ENCODE results near the gene RBM23.
A peak's percentile ranks its signal among the peaks of the same experiment; 100 is the strongest.

Gene RBM23

GRCh38 chr14:22847661-22848341 lies 71.1 kb downstream of the RBM23 start:
- TF ChIP-seq ZSCAN16 (tag by site-specific recombination; IDR thresholded peaks at IDR 0.05), result no peak
- TF ChIP-seq WT1 (tag by site-specific recombination; IDR thresholded peaks at IDR 0.05), result no peak
- no peak for TF ChIP-seq FEZF1 (tag by site-specific recombination; IDR thresholded peaks at IDR 0.05)
- no peak for TF ChIP-seq HIC1 (tag by site-specific recombination; IDR thresholded peaks at IDR 0.05)
- TF ChIP-seq ZFP3 (tag by site-specific recombination; IDR thresholded peaks at IDR 0.05; ENCODE audit: low read depth), result no peak
- no peak for TF ChIP-seq ZNF292 (tag by site-specific recombination; IDR thresholded peaks at IDR 0.05; ENCODE audit: borderline replicate concordance, low read depth)
- no peak for TF ChIP-seq ZNF624 (tag by site-specific recombination; IDR thresholded peaks at IDR 0.05)
- no peak for TF ChIP-seq TSHZ1 (tag by site-specific recombination; IDR thresholded peaks at IDR 0.05; ENCODE audit: borderline replicate concordance)
- TF ChIP-seq ZNF366 (tag by site-specific recombination; conservative IDR thresholded peaks at IDR 0.05), result no peak
- no peak for TF ChIP-seq KLF10 (tag by site-specific recombination; IDR thresholded peaks at IDR 0.05)
- TF ChIP-seq ZNF585B (tag by site-specific recombination; IDR thresholded peaks at IDR 0.05), result no peak
- TF ChIP-seq ZNF26 (tag by site-specific recombination; IDR thresholded peaks at IDR 0.05), result no peak
- no peak for TF ChIP-seq ZNF704 (tag by site-specific recombination; IDR thresholded peaks at IDR 0.05)
- ChIA-PET CTCF (interaction anchor here (1.0 to 9.7 kb wide), 3 partner anchors 25 to 291 kb away, joined by 3 to 115 read pairs (median 6); no protein-coding TSS in a partner anchor), POLR2A (interaction anchor here (0.9 kb wide), 1 partner anchor 13 kb away, joined by 3 read pairs; no protein-coding TSS in a partner anchor)
- no peak overlapping the region for H3K4me3 ChIP-seq (ENCODE audit: low read depth, low read length)
- H3K4me1 ChIP-seq (ENCODE audit: control insufficient read depth, insufficient read depth, low read length), result no peaks in the 10 kb centered on the region
- no peak overlapping the region for H3K27ac ChIP-seq (ENCODE audit: extremely low read depth, low read depth, low read length)
- no peaks in the 10 kb centered on the region for H3K9me3 ChIP-seq (ENCODE audit: control insufficient read depth, insufficient read depth, low read depth, low read length)
- no peaks in the 10 kb centered on the region; a peak in 1 of 3 replicates for H3K36me3 ChIP-seq (ENCODE audit: control insufficient read depth in 2 of 2, insufficient read depth in 1 of 2, low read length in 2 of 2)

GRCh38 chr14:22846811-22847307 lies 72.1 kb downstream of the RBM23 start:
- ChIA-PET CTCF (interaction anchor here (9.7 kb wide), 1 partner anchor 24 kb away, joined by 115 read pairs; no protein-coding TSS in a partner anchor), POLR2A (interaction anchor here (0.9 kb wide), 1 partner anchor 12 kb away, joined by 3 read pairs; no protein-coding TSS in a partner anchor)

More at GRCh38 chr14:22846811-22847307, 72.1 kb downstream of the RBM23 start:
- Histone ChIP-seq H3K27ac (ENCODE audit: extremely low read depth, low read depth, low read length) (no peak overlapping the region), H3K4me1 (ENCODE audit: control insufficient read depth, insufficient read depth, low read length) (no peaks in the 10 kb centered on the region), H3K36me3 (ENCODE audit: control insufficient read depth in 2 of 2, insufficient read depth in 1 of 2, low read length in 2 of 2) (no peaks in the 10 kb centered on the region; a peak in 1 of 3 replicates), H3K4me3 (ENCODE audit: low read depth, low read length) (no peak overlapping the region), H3K9me3 (ENCODE audit: control insufficient read depth, insufficient read depth, low read depth, low read length) (no peaks in the 10 kb centered on the region)
- TF ChIP-seq KLF8 (tag by site-specific recombination; IDR thresholded peaks at IDR 0.05), result no peak
- TF ChIP-seq ZNF433 (tag by site-specific recombination; IDR thresholded peaks at IDR 0.05; ENCODE audit: low read depth), result no peak
- no peak for TF ChIP-seq IKZF3 (tag by site-specific recombination; IDR thresholded peaks at IDR 0.05)
- TF ChIP-seq ZNF341 (tag by site-specific recombination; IDR thresholded peaks at IDR 0.05; ENCODE audit: low read depth), result 0 out of 2 replicates have a peak, but pooled peaks have one; percentile 33
